Amygdala (tissue), 56 donors: ENCODE data around the gene P2RX4.

Source experiments
- DNase-seq, 56 donors: peaks; one replicate each; lab custom pipeline; 2025; lab: John Stamatoyannopoulos, UW

Gene P2RX4

DNA sequence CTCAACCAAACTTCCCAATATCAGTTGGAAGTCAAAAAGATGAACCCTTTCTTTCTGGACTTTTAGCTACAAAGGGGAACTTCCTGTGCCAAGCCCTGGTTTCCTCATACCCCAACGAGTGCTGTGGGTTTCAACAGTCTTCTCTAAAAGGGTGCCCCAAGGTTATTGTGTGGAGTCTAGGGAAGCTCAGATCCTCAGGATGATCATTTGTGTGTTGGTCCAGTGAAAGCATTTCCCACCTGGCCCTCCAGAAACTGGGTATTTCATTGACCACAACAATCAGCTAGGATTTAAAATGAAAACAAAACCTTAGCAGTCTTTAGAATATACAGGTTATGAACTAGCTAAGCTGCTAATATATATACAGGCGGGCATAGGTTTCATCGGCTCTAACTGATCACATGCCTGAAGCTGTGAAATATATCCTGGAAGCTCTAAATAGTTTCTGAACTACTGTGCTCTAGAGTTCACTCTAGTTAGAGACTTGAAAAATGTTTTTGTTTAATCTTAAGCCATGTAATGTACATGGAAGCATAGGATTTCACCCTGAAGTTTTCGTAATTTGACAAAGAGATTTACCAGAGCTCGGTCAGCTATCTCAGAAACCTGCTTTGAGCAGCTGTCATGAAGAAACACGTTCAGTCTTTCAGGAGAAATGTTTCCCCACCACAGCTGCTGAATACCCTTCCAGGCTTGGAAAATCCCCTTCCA, 29.6 kb downstream of the P2RX4 start:
- DNase-seq, result peak in 1 of 56 donors; percentile 10

DNA sequence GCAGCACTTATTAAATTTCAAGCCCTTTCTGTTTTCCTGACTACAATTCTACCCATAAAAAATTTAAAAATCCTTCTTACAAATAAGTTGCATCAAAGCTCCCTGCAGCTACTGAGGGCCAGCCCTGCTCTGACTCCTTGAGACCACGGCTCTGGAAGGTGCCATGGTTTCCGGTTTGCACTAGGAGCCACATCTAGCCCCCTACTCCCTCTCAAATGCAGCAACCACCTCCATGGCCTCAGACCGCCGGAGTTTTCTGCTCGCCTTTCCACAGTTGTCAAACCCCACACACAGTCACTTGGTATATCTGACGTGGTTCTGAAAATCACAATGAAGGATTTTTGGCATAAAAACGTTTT, 30.1 kb downstream of the P2RX4 start:
- no peak for DNase-seq

DNA sequence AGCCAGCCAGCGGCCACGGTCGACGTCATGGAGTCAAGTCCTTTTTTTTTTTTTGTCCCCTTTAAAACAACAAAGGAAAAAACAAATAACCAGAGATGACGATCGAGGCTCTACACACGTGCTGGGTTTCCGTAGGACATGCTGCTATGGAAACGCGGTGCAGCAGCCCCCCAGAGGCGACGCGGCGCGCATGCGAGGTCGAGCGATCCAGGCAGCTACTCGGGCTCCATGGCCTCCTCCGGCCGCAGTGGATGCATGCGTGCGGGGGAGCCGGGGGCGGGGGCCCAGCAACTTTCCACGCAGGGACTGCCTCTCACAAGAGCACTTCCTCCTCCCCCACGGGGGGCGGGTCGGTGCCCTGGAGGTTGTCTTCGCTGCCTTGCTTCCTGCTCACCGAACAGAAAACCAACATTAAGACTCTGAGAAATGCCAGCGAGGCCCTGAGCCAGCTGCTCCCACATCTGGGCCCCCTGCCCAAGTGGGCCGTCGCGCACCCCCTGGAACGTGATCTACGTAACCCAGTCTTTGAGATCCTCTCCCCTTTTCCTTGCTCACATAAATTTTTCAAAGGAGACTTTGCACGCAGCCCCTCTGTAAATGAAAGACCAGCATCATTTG, 30.7 kb downstream of the P2RX4 start:
- DNase-seq, result peak in 22 of 56 donors; percentile 3 to 58 (median 22)

DNA sequence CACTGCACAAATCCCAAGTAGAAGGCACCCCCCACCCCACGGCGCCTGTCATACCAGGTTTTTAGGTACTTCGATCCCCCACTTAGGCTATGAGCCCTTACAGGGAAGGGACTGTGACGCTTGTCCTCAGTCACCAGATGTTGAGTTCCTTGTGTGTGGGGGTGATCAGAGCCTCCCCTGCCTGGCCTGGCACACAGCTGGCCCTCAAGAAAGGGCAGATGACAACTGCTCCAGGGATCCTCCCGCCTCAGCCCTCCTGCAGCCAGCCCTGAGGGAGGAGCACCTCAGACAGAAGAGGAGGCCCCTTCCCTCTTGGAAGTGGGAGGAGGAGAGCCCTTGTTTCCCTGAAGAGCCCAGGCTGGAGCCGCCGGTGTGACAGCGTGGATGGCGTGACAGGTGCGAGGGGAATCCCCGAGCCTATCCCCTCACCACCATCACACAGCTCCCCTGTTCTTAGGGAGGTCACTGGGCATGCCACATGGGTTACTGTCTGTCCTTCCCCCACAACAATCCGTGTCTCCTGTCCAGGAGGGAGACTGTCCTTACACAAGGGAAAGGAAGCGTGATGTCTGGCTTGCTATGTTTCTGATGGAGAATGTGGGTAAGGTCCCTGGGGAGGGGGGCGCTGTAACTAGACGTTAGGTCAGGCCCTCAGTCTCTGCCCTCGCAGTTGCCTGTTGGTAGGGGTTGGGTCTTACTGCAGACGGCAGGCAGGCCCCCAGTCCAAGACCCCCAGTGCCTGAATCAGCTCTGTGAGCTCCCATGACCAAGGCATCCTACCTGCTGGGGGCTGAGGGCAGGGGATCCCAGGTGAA, 31.4 kb downstream of the P2RX4 start:
- no peak for DNase-seq

DNA sequence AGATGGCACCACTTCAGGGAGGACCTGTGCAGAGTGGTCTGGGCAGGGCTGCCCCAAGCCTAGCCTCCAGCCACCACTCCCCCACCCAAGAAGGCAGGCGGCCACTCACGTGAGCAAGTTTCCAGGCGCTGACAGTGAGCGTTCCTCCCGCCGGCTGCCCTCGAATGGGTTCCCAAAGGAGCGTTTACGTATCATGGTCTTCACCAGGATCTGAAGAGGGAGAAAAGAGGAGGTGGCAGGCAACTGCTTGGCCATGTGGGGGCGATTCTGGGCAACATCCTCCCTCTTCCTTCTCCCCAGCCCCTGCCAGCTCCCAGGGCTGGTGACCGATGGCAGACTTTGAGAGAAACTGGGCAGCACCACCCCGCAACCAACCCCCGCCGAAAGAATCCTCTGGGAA, 35.1 kb downstream of the P2RX4 start:
- no peak for DNase-seq

DNA sequence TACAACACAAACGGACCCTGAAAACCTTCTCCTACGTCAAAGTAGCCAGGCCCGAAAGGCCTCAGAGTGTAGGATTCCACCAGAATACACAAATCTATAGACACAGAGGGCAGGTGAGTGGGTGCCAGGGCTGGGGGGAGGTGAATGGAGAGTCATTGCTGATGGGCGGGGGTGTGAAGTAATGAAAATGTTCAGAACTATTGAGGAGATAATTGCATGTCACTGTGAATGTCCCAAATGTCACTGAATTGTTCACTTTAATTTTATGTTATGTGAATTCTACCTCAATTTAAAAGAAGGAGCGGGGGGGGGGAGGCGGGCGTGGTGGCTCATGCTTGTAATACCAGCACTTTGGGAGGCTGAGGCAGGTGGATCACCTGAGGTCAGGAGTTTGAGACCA, 36.0 kb downstream of the P2RX4 start:
- DNase-seq, result no peak

DNA sequence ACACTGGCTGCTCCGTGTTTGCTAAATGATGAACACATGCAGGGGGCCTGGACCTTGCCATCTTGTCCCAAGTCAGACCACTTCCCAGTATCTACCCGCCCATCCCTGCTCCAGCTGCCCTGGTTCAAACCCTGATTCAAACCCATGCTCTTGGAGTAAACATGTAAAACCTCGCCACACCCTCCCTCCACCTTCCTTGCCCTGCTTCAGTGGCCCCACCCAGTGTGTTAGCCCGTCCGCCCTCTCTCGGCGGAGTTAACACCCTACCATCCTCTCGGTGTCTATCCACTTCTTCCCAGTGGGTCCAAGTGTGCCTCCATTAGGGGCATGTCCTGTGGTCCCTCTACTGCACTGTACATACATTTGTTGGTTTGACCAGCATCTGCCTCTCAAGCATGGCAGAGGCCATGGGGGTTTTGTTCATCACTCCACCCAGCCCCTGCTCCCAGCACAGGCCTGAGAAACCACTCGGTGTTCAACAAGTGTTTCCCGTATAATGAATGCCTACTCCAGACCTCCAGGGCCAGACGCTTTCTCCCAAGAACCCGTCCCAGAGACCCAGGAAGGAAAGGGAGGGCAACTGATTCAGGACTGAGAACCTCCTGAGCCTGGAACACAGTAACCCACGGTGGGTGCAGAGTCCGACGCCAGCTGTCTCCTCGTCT, 37.1 kb downstream of the P2RX4 start:
- no peak for DNase-seq

DNA sequence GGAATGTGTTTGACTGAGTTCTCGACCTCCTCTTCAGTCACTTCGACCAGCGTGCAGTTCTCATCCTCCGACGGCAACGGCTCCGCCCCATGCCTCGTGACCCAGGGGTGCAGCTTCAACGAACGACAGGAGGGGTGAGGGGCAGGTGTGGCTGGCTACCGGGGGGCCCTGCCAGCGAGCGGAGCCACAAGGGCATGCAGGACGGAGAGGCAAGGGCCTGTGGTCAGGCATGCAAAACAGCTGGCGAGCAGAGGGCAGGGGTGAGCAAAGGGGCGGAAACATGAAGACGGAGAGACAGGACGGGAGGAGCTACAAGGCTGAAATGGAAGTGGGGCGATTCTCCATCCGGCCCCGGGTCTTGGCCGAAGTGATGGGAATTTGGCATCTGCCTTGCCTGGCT, 38.7 kb downstream of the P2RX4 start:
- DNase-seq, result no peak

DNA sequence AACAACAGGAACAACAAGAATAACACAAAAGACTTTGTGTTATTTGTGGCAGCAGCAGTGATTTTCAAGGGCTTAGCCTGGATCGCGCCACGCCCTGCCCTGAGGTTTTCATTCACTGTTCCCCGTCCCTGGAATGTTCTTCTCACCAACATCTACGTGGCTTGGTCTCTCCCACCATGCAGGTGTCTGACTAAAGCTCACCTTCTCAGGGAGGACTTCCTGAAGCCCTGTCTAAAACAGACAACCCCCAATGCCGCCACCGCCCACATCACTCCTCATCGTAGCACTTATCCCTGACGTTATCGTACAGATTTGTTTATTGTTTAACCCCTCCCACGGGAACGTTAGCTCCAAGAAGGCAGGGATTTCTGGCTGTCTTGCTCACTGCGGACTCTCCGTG, 40.4 kb downstream of the P2RX4 start:
- DNase-seq, result no peak

DNA sequence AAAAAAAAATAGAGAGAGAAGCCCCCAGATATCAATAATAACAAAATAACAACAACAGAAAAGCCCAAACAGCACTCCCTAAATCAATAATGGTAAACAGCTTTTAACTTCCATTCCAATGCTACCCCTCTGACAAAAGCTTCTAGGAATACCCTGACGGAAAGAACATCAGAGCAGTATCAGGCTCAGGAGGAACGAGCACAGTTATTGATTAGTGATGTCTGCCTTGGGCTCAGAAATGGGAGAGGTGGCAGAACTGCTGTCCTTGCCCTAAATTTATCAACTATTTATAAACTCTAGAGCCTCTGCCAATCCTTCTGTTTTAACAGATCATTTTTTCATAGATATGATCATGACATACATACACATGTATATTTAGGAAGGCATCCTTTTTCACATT, 41.9 kb downstream of the P2RX4 start:
- DNase-seq, result no peak

DNA sequence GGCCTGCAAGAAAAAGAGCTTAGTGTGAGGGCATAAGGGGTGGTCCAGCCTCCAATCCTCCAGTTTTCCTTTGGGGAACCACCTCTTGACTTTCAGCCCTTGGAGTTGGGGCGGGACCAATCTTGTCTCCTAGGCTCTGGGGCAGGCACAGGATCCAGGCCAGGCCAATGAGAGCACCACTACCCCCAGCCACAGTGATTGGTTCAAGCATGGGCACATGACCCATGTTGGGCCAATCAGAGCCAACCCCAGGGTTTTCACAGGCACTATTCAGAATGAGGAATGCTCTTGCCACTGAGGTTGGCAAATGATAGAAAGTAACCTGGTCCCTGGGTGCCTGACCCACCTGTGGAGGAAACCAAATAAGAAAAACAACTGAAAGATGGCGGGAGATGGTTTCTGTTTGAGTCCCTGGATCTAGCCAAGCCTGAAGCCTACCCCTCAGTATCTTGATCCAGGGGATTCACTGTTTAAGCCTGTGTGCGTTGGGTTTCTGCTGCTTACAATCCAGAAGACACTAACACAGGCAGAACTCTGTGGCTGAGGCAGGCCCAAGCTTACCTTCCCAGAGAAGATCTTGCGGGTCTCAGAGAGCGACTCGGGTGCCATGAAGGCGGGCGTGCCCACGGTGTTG, 42.9 kb downstream of the P2RX4 start:
- DNase-seq, result no peak

DNA sequence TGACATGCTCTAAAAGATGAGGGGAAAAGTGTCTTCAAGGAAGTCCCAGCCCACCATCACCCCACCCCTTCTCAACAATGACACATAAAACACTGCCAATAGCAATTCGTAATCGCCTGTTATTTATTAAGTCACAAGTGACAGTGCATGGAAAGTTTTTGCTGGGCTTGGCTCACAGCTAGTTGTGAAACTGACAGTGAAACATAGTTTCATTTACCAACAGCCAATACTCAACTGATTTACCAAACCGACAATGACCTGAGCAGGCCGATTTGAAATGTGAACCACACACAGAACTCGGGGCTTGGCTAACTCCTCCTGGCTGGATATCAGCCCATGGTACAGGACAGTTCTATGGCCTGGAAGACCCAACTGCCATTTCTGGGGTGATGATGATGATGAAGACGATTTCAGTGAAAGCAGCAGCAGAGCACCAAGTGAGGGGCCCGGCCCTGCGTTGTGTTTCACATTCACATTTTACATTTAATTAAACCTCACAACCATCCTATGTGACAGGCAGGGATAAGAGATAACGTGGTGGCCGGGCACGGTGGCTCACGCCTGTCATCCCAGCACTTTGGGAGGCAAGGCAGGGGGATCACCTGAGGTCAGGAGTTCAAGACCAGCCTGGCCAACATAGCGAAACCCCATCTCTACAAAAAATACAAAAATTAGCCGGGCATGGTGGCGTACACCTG, 43.9 kb downstream of the P2RX4 start:
- DNase-seq, result no peak

DNA sequence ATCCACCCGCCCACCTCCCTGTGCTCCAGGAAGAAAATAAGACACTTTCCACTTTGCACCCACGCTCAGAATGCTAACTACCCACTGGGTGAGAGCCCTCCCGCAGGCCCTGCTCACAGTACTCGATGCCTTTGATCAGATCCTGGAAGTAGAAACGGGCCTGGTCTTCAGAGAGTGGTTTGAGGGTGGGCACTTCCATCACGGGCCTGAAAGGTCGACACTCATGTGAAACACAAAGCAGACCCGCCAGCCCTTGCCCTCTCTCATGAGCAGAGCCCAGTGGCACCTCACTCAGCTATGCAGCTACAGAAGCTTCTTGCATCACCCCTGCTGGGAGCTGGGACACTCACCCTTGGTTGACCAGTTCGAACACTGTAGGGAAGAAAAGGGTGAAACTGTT, 45.5 kb downstream of the P2RX4 start:
- DNase-seq, result no peak

DNA sequence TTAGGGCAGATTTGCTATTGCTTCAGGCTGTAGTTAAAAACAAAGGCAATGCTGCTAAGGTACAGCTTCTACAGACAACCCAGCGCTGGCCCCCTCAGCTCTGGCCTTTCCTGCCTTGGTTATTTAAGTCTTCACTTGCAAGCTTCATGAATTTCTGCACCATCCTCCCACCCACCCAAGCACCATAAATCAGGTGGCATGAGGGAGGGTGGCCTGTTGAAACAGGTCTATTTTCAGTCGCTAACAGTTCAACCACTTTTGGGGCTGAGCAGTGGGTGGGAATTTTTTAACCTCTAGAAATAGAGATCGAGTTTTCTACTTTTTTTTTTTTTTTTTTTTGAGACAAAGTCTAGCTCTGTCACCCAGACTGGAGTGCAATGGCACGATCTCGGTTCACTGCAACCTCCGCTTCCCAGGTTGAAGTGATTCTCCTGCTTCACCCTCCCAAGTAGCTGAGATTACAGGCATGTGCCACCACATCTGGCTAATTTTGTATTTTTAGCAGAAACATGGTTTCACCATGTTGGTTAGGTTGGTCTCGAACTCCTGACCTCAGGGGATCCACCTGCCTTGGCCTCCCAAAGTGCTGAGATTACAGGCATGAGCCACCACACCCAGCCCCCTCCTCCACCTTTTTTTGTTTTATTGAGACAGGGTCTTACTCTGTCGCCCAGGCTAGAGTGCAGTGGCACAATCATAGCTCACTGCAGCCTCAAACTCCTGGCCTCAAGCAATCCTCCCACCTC, 47.9 kb downstream of the P2RX4 start:
- DNase-seq, result peak in 9 of 56 donors; percentile 8 to 45 (median 28)

DNA sequence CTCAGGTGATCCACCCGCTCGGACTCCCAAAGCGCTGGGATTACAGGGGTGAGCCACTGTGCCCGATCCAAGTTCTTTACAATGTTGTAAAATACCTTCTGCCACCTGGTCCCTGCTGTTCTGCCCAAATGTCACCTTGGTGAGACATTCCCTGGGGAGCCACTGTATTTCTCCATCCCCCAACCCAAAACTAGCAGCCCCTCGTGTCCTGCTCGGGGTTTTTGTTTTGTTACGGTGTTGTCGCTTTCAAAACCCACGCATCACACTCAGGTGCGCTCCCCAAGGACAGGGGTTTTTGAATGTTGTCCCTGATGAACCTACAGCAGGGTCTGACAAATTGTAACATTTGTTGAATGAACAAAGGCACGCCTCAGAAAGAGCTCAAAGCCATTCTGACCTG, 49.1 kb downstream of the P2RX4 start:
- DNase-seq, result no peak

DNA sequence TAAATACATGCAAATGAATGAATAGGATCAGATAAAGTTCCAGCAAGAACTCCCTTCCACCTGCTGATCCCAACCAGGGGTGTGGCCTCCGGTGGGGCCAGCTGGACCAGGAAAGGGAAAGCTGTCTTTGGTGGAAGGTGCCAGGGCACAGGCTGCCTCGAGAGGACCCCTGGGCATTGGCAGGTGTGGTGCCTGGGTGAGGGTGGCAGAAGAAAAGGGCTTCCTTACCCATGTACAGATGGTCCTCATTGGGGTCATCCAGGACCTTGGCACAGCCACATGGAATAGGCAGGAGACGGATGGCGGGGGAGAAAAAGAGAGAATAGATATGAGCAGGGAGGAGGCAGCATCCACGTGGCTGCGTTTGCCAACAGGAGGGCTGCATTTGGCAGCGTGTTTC, 50.2 kb downstream of the P2RX4 start:
- no peak for DNase-seq

DNA sequence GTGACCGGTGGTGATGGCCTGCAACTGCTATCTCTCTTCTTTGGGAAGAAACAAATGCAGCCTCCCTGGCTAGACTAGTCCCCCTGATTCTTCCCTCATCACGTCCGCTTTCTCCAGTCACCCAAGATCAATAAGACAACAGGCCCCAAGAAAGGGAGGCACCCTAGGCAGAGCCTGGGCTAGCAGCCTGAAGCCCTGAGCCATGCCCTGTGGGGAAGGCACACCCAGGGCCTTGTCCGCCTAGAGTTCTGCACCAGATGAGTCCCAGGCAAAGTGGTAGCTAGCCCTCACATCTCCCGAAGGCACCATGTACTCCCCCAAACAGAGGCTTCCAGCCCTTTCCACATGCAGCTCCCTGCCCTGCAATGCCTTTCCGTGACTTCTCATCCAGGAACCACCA, 51.5 kb downstream of the P2RX4 start:
- DNase-seq, result no peak

DNA sequence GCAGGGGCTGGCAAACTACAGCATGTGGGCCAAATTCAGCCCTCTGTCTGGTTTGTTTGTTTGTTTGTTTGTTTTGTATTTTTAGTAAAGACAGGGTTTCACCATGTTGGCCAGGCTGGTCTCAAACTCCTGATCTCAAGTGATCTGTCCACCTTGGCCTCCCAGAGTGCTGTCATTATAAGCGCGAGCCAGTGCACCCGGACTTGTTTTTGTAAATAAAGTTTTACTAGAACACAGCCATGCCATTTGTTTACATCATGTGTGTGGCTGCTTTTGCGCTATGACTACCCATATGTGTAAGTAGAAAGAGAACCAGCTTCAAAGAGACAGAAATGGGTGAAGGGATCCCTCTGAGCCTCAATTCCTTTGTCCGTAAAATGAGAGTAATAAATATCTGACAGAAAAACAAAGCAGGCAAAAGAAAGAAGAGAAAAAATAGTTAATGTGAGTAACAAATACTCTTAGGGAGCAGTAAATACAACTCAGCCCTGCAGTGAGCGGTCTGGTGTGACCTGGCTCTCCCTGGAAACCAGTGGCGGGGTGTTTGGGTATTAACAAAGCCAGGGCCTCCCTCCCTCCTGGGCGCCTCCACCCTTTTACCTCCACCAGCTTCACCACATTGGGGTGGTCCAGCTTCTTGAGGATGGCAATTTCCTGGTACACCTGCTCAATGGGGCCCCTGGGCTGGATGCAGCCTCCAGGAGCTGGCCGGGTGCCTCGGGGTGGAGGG, 53.4 kb downstream of the P2RX4 start:
- no peak for DNase-seq

DNA sequence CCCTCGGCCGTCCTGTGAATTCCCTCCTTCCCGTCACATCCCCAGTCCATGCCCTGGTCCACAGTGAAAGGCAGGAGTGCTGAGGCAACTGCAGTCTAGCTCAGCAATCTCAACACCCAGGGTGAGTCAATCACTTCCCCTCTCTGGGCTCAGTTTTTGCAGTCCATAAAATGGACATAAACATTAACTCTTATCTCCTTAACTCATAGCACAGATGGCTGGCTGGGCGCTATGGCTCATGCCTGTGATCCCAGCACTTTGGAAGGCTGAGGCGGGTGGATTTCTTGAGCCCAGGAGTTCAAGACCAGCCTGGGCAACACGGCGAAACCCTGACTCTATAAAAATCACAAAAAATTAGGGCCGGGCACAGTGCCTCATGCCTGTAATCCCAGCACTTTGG, 54.2 kb downstream of the P2RX4 start:
- no peak for DNase-seq
